Measurements from ENCODE around the gene ALG12. TPM values are rescaled to one million over a fixed set of nuclear protein-coding genes. Genes with fewer than 3 reads are reported as not detected.

The ALG12 gene
- total and polyA plus RNA-seq, 2 of the 13 experiments (the other 11 are each of a cell fraction or from before 2014, with no cell fraction given) = 7.8 to 15.8 TPM

DNA sequence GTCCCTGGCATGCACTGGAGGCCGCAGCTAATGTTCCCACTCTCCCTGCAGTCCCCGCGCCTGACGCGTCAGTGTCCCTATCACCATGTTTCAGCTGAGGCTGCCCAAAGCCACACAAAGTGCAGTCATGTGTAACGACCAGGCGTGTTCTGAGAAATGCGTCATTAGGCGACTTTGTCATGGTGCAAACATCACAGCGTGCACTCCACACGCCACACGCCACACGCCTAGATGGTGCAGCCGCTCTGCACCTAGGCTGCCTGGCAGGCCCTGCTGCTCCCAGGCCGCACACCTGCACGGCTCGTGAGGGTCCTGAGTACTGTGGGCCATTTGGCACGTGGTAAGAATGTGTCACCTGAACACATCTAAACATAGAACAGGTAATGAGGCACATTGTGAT lies 2.6 kb upstream of the ALG12 start:
- BruUV-seq (replicated peaks) = no TSS peak
- FAIRE-seq = no peak
- no peak for TF ChIP-seq AFF4 (CRISPR knock-in tag; IDR thresholded peaks at IDR 0.05)
- peak; percentile 51 for TF ChIP-seq CREB1 (IDR thresholded peaks at IDR 0.05)
- TF ChIP-seq CREB1 (CRISPR knock-in tag; IDR thresholded peaks at IDR 0.05) = no peak
- H3K27ac ChIP-seq (ENCODE audit: extremely low read length, insufficient read depth, low read length) = no peak overlapping the region
- intact Hi-C loops (cut with micrococcal nuclease; ENCODE audit: unreplicated experiment) = no loop called here
- H3K4me2 ChIP-seq (ENCODE audit: low read depth, low read length) = no peak overlapping the region
- H3K36me3 ChIP-seq (replicated peaks in 1 of 2; ENCODE audit: control insufficient read depth in 1 of 2, insufficient read depth in 2 of 2, low read length in 2 of 2) = peaks cover 0 to 10% of the 10 kb centered on the region in 2 experiments; a peak in 3 of 5 replicates
- peaks cover 26% of the 10 kb centered on the region for H3K4me1 ChIP-seq (ENCODE audit: insufficient read depth, low read length)
- in situ Hi-C loops (cut with HindIII; ENCODE audit: extremely low pct_ligation_motif_present, low pct_unique_long_range_greater_than_20kb) = loop anchor here (5.0 kb wide), 1 partner anchor 154 kb away; no protein-coding TSS in a partner anchor
- CTCF ChIA-PET (ENCODE audit: low intra/inter-chr PET ratio, low total read pairs) = no interaction called here
- POLR2A ChIA-PET = no interaction called here
- H3K79me2 ChIP-seq (ENCODE audit: insufficient read depth, low read length) = peaks cover 10% of the 10 kb centered on the region
- H2AFZ ChIP-seq (ENCODE audit: low read length) = no peak overlapping the region
- no peaks in the 10 kb centered on the region for H4K20me1 ChIP-seq (ENCODE audit: insufficient read depth, low read length)
- over 99% methylated on average over 10 of the region's 18 CpGs for WGBS (ENCODE audit: low lambda C conversion rate)
- no peak for ATAC-seq
- no peaks in the 10 kb centered on the region for H3K9me3 ChIP-seq (ENCODE audit: low read length)
- no peak overlapping the region for H3K4me3 ChIP-seq (replicated peaks in 1 of 3; ENCODE audit: insufficient read depth in 1 of 3, low read depth in 2 of 3, low read length in 3 of 3)
- H3K27me3 ChIP-seq (ENCODE audit: control insufficient read depth in 1 of 2, insufficient read depth in 2 of 2, low read length in 2 of 2) = no peaks in the 10 kb centered on the region
- no peak for DNase-seq (ENCODE audit: low spot score)
- no peak overlapping the region for H3K9ac ChIP-seq (ENCODE audit: insufficient read depth, low read depth, low read length)
